ENCODE measurements around the gene KRT76.

The KRT76 gene

DNA sequence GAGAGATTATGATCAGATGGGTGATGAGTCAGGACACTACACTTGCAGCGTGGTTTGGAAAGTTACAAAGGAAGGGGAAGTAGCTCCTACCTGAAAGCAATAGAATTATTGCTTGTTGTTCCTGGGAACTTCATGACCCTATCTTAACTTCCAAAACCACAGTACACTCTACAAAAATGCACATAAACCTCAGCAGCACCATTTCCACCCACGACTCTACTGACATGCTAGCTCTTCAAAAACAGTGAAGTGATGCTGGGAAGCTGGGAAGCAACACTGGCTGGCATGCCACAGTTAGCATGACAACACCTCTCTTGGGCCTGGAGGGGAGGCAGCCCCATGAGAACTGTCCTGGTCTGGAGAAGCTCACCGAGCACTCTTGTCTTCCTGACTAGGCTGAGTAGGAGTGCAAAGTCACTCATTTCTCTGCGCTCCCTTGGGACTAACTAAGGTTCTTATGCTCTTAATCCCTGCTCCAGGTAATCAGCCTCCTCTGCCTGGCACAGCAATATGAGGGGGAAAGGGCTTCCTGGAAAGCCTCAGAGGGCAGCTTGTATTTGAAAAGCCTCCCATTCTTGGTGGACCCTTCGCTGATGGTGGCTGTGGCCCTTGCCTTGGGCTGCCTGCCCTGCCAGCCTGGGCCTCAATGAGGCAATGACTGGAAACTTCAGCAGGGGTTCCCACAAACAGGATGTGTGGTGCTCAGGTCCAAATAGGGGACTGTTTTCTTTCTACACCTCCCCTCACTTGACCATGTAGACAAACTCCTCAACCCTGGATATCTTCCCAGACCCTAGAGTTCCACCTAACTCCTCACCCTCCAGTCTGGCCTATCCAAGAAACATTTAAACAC is 17.6 kb upstream of the KRT76 start:
- H2BK120ac ChIP-seq (ENCODE audit: low read depth, low read length) = no peak overlapping the region

DNA sequence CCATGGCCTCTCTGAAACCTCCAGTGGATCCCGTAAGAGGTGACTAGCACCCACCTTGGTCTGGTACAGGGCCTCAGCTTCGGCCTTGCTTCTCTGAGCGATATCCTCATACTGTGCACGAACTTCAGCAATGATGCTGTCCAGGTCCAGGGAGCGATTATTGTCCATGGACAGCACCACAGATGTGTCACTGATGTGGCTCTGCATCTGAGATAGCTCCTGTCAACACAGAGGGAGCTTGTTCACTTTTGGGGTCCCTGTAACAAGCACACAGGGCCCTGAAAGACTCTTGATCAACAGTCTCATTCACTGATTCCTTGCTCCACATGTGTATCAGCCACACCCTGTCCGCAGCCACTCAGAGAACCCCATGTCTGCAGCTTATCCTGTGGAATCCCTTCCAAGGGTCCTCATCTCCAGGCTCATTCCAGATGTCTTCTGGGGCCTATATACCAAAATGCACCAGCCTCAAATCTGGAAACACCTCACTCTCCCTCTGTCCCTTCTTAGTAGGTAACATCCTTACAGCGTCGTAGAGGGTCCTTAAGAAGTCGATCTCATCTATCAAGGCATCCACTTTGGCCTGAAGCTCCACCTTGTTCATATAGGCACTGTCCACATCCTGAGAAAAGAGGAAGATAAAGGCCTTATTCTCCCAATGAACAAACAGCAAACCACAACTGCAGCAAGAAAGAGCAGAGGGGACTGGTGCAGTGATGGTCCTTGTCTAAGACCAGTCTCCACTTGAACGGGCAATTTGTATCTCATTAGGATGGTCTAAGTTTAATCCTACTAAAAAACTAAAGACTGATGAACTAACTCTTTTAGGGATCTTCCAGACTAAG is 15.3 kb upstream of the KRT76 start:
- Histone ChIP-seq H3K4me2 (ENCODE audit: low read length) (no peak overlapping the region), H3K56ac (ENCODE audit: low read length) (no peak overlapping the region), H3K4me3 (ENCODE audit: low read length) (no peak overlapping the region), H3K79me1 (ENCODE audit: low read length) (no peaks in the 10 kb centered on the region), H3K9ac (ENCODE audit: low read length) (no peak overlapping the region), H2BK5ac (ENCODE audit: low read length) (no peak overlapping the region), H3K4ac (ENCODE audit: low read depth, low read length) (no peak overlapping the region), H3K79me2 (ENCODE audit: control insufficient read depth, insufficient read depth, low read length) (no peaks in the 10 kb centered on the region), H2BK120ac (ENCODE audit: low read depth, low read length) (no peak overlapping the region), H3K27me3 (ENCODE audit: insufficient read depth, low read length, poor library complexity) (no peaks in the 10 kb centered on the region), H2AK5ac (ENCODE audit: low read length) (no peak overlapping the region), H3K27ac (ENCODE audit: low read depth, low read length) (no peak overlapping the region), H4K5ac (ENCODE audit: low read length) (no peak overlapping the region), H3K4me1 (ENCODE audit: control insufficient read depth, low read depth, low read length) (no peaks in the 10 kb centered on the region), H3K36me3 (ENCODE audit: control insufficient read depth, insufficient read depth, low read length) (no peaks in the 10 kb centered on the region), H3K18ac (ENCODE audit: low read length) (no peak overlapping the region), H4K8ac (ENCODE audit: low read depth, low read length) (no peak overlapping the region), H3K23ac (ENCODE audit: low read length) (no peak overlapping the region), H2BK15ac (replicated peaks; ENCODE audit: low read depth) (no peak overlapping the region)
- DNase-seq = no peak
- WGBS (ENCODE audit: extremely low coverage, insufficient coverage, low lambda C conversion rate) = no CpG with 5 or more reads among the region's 10 CpGs

More for the DNA sequence above, 17.6 kb upstream of the KRT76 start:
- H3K27me3 ChIP-seq (ENCODE audit: insufficient read depth, low read length, poor library complexity) = no peaks in the 10 kb centered on the region
- H4K5ac ChIP-seq (ENCODE audit: low read length) = no peak overlapping the region
- no peaks in the 10 kb centered on the region for H3K79me1 ChIP-seq (ENCODE audit: low read length)
- no peak overlapping the region for H3K23ac ChIP-seq (ENCODE audit: low read length)
- H3K9ac ChIP-seq (ENCODE audit: low read length) = no peak overlapping the region
- H3K4ac ChIP-seq (ENCODE audit: low read depth, low read length) = no peak overlapping the region
- H3K27ac ChIP-seq (ENCODE audit: low read depth, low read length) = no peak overlapping the region
- no peak overlapping the region for H3K18ac ChIP-seq (ENCODE audit: low read length)
- no peaks in the 10 kb centered on the region for H3K79me2 ChIP-seq (ENCODE audit: control insufficient read depth, insufficient read depth, low read length)
- H3K4me1 ChIP-seq (ENCODE audit: control insufficient read depth, low read depth, low read length) = no peaks in the 10 kb centered on the region
- H4K8ac ChIP-seq (ENCODE audit: low read depth, low read length) = no peak overlapping the region
- H2BK5ac ChIP-seq (ENCODE audit: low read length) = no peak overlapping the region
- H3K56ac ChIP-seq (ENCODE audit: low read length) = no peak overlapping the region
- no CpG with 5 or more reads among the region's 5 CpGs for WGBS (ENCODE audit: extremely low coverage, insufficient coverage, low lambda C conversion rate)
- no peak overlapping the region for H3K4me2 ChIP-seq (ENCODE audit: low read length)
- no peak for DNase-seq
- H3K36me3 ChIP-seq (ENCODE audit: control insufficient read depth, insufficient read depth, low read length) = no peaks in the 10 kb centered on the region
- no peak overlapping the region for H2BK15ac ChIP-seq (replicated peaks; ENCODE audit: low read depth)
- no peak overlapping the region for H2AK5ac ChIP-seq (ENCODE audit: low read length)
- H3K4me3 ChIP-seq (ENCODE audit: low read length) = no peak overlapping the region

- no peak for DNase-seq
- Histone ChIP-seq H3K4me3 (ENCODE audit: low read length) (no peak overlapping the region), H4K5ac (ENCODE audit: low read length) (no peak overlapping the region), H2BK5ac (ENCODE audit: low read length) (no peak overlapping the region), H3K4me1 (ENCODE audit: control insufficient read depth, low read depth, low read length) (no peaks in the 10 kb centered on the region), H3K23ac (ENCODE audit: low read length) (no peak overlapping the region), H3K4me2 (ENCODE audit: low read length) (no peak overlapping the region), H3K79me2 (ENCODE audit: control insufficient read depth, insufficient read depth, low read length) (no peaks in the 10 kb centered on the region), H2BK120ac (ENCODE audit: low read depth, low read length) (no peak overlapping the region), H3K4ac (ENCODE audit: low read depth, low read length) (no peak overlapping the region), H3K9ac (ENCODE audit: low read length) (no peak overlapping the region), H2BK15ac (replicated peaks; ENCODE audit: low read depth) (no peak overlapping the region), H2AK5ac (ENCODE audit: low read length) (no peak overlapping the region), H3K18ac (ENCODE audit: low read length) (no peak overlapping the region), H4K8ac (ENCODE audit: low read depth, low read length) (no peak overlapping the region), H3K27ac (ENCODE audit: low read depth, low read length) (no peak overlapping the region), H3K56ac (ENCODE audit: low read length) (no peak overlapping the region), H3K79me1 (ENCODE audit: low read length) (no peaks in the 10 kb centered on the region), H3K36me3 (ENCODE audit: control insufficient read depth, insufficient read depth, low read length) (no peaks in the 10 kb centered on the region), H3K27me3 (ENCODE audit: insufficient read depth, low read length, poor library complexity) (no peaks in the 10 kb centered on the region)
- no CpG with 5 or more reads among the region's 12 CpGs for WGBS (ENCODE audit: extremely low coverage, insufficient coverage, low lambda C conversion rate)
These were observed 14.4 kb upstream of the KRT76 start for GRCh38 chr12:52791271-52792184.

DNA sequence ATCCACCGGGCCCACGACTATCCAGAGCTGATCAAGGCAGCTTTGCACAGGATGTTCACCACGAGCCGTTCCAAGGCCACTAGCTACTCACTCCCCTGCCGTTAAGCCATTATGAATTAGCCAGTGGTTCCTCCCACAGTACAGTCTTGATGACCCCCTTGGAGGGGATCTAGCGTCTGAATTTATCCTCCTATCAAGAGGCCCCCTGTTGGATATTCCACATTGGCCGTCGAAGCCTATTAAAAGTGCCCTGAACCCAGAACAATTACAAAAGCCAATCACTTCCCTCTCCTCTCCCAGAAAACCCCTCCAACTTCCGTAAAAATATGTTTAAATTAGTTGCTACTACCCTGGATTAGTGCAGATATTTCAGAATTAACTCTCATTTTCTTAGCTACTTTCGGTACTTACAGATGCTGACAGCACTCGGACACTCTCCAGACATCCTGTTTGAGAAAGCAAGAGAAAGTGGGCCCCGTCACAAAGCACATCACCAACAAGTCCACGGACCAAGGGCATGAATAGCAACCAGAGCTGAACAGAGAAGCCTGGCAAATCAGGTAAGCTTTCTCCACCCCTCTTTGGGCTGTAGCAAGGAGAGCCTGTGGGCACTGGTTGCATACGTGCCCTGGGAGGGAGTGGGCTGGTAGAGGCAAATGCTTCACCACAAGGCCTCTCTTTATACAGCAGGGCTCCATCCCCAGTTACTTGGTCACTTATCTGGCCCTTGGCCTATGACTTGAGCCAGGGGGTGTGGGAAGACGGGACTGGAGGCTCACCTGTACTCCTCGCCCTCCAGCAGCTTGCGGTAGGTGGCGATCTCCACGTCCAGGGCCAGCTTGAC is 13.5 kb upstream of the KRT76 start:
- Histone ChIP-seq H3K27ac (ENCODE audit: low read depth, low read length) (no peak overlapping the region), H2BK15ac (replicated peaks; ENCODE audit: low read depth) (no peak overlapping the region), H4K5ac (ENCODE audit: low read length) (no peak overlapping the region), H3K4ac (ENCODE audit: low read depth, low read length) (no peak overlapping the region), H3K79me2 (ENCODE audit: control insufficient read depth, insufficient read depth, low read length) (no peaks in the 10 kb centered on the region), H3K79me1 (ENCODE audit: low read length) (no peaks in the 10 kb centered on the region), H3K18ac (ENCODE audit: low read length) (no peak overlapping the region), H2BK5ac (ENCODE audit: low read length) (no peak overlapping the region), H3K27me3 (ENCODE audit: insufficient read depth, low read length, poor library complexity) (no peaks in the 10 kb centered on the region), H3K9ac (ENCODE audit: low read length) (no peak overlapping the region), H2AK5ac (ENCODE audit: low read length) (no peak overlapping the region), H3K4me3 (ENCODE audit: low read length) (no peak overlapping the region), H3K36me3 (ENCODE audit: control insufficient read depth, insufficient read depth, low read length) (no peaks in the 10 kb centered on the region), H2BK120ac (ENCODE audit: low read depth, low read length) (no peak overlapping the region), H4K8ac (ENCODE audit: low read depth, low read length) (no peak overlapping the region), H3K56ac (ENCODE audit: low read length) (no peak overlapping the region), H3K23ac (ENCODE audit: low read length) (no peak overlapping the region), H3K4me2 (ENCODE audit: low read length) (no peak overlapping the region), H3K4me1 (ENCODE audit: control insufficient read depth, low read depth, low read length) (no peaks in the 10 kb centered on the region)
- no peak for DNase-seq
- WGBS (ENCODE audit: extremely low coverage, insufficient coverage, low lambda C conversion rate) = no CpG with 5 or more reads among the region's 19 CpGs

Measured in mesendoderm (in vitro differentiated cells).